SJSA1 (cell line): ENCODE data around the gene FAM72D. TPM values are rescaled to one million over a fixed set of nuclear protein-coding genes. Genes with fewer than 3 reads are reported as not detected.
"Not testable (repeated sequence)": the region's sequence is repeated elsewhere in the genome, so short reads cannot be mapped to it uniquely, and the experiment has no call there.

ENCODE experiments used
- DNase-seq, 2 experiments: peaks; one replicate each; pipeline ENCODE4 v3.0.0-alpha.2; 2015 to 2020; ENCODE audit warnings: low spot score in 2 of 2, low read depth in 1 of 2
- H3K27ac ChIP-seq: fragments of 250-450 bp; sonication (Bioruptor Pico); 2 replicates; pipeline ENCODE4 v1.5.1; 2020; ENCODE audit warnings: mild to moderate bottlenecking, moderate library complexity
- H3K27me3 ChIP-seq: fragments of 250-450 bp; sonication (Bioruptor Pico); replicated peaks from 2 replicates; pipeline ENCODE4 v1.5.1; 2020; ENCODE audit warnings: mild to moderate bottlenecking, moderate library complexity
- H3K36me3 ChIP-seq: fragments of 250-450 bp; sonication (Bioruptor Pico); 2 replicates; pipeline ENCODE4 v1.5.1; 2020; ENCODE audit warnings: mild to moderate bottlenecking
- H3K4me1 ChIP-seq: fragments of 250-450 bp; sonication (Bioruptor Pico); replicated peaks from 2 replicates; pipeline ENCODE4 v1.6.1; 2021; ENCODE audit warnings: mild to moderate bottlenecking
- H3K4me3 ChIP-seq: fragments of 250-450 bp; sonication (Bioruptor Pico); 2 replicates; pipeline ENCODE4 v1.5.1; 2020; ENCODE audit warnings: mild to moderate bottlenecking
- H3K9me3 ChIP-seq: fragments of 250-450 bp; sonication (Bioruptor Pico); replicated peaks from 2 replicates; pipeline ENCODE4 v1.5.1; 2020; ENCODE audit warnings: mild to moderate bottlenecking
- total RNA-seq: library from RNA; depleted of rRNA; stranded (reverse); fragments of >200 nt; shearing (Covaris generic); gene quantifications from 2 replicates; pipeline ENCODE4 v1.2.3, GENCODE V29; 2014

Gene FAM72D
- total RNA-seq, 1 experiment from 2014 or later, result 2.9 TPM

DNA sequence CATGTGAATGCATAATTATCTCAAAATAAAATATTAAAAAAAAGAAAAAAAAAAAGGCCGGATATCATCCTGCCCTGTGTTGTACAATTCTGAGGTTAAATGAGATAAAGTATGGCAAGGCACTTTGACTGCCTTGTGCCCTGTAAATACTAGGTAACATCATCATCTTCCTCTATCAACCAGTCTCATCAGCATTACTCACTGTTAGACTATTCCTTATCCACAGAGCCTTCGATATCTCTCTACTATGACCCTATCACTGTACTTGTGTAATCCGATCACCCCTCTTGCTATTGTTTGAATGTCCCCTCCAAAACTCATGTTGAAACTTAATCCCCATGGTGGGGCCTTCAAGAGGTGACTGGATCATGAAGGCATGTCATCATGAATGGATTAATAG is 18.9 kb upstream of the FAM72D start:
- DNase-seq, H3K27me3 ChIP-seq, H3K4me3 ChIP-seq, H3K36me3 ChIP-seq, H3K4me1 ChIP-seq, H3K27ac ChIP-seq, H3K9me3 ChIP-seq: not testable (repeated sequence)

- H3K4me1 ChIP-seq, H3K36me3 ChIP-seq, H3K4me3 ChIP-seq, H3K27me3 ChIP-seq, H3K27ac ChIP-seq, H3K9me3 ChIP-seq, DNase-seq: not testable (repeated sequence)
Observed at GRCh38 chr1:145077872-145078786, 17.6 kb upstream of the FAM72D start.

DNA sequence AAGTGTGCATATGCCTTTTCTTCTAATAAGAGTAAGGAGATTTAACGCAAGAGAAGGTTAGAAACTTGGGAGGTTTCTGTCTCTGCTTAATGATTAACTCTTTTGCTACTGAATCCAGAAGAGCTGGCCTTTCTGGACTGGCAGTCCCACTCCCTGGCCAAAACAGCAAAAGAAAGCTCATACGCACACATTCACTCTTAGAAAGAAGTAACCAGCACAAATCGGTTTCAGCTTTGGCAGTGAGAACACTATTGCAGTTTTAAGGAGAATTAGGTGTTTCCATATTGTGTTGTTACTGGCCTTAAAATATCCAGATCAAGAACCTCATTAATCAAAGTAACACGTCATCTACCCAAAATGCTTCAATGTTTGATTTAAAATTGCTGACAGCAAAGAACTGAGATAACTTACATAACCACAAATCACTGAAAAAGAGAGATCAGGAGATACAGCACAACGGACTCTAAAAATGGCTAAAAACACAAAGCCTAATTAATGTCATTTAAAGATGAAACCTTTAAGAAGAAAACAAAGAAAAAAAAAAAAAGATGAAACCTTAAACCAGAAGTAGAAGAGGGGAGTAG is 16.9 kb upstream of the FAM72D start:
- not testable (repeated sequence) for H3K27me3 ChIP-seq, H3K4me1 ChIP-seq, H3K9me3 ChIP-seq, H3K36me3 ChIP-seq, H3K4me3 ChIP-seq, DNase-seq, H3K27ac ChIP-seq

- not testable (repeated sequence) for H3K4me3 ChIP-seq, H3K27ac ChIP-seq, DNase-seq, H3K4me1 ChIP-seq, H3K36me3 ChIP-seq, H3K27me3 ChIP-seq, H3K9me3 ChIP-seq
Observed at GRCh38 chr1:145079737-145080136, 16.0 kb upstream of the FAM72D start.

GRCh38 chr1:145080193-145080592 is 15.6 kb upstream of the FAM72D start:
- H3K27me3 ChIP-seq, H3K4me3 ChIP-seq, H3K4me1 ChIP-seq, H3K36me3 ChIP-seq, DNase-seq, H3K27ac ChIP-seq, H3K9me3 ChIP-seq: not testable (repeated sequence)

GRCh38 chr1:145082483-145083255 is 13.1 kb upstream of the FAM72D start:
- H3K4me3 ChIP-seq, H3K27ac ChIP-seq, H3K27me3 ChIP-seq, DNase-seq, H3K36me3 ChIP-seq, H3K4me1 ChIP-seq, H3K9me3 ChIP-seq: not testable (repeated sequence)

- H3K27me3 ChIP-seq, H3K36me3 ChIP-seq, H3K27ac ChIP-seq, H3K9me3 ChIP-seq, H3K4me1 ChIP-seq: not testable (repeated sequence)
- peak overlapping the region; percentile 31 for H3K4me3 ChIP-seq
- peak; percentile 40 to 84 for DNase-seq
Observed at GRCh38 chr1:145093517-145094149, 2.1 kb upstream of the FAM72D start.

DNA sequence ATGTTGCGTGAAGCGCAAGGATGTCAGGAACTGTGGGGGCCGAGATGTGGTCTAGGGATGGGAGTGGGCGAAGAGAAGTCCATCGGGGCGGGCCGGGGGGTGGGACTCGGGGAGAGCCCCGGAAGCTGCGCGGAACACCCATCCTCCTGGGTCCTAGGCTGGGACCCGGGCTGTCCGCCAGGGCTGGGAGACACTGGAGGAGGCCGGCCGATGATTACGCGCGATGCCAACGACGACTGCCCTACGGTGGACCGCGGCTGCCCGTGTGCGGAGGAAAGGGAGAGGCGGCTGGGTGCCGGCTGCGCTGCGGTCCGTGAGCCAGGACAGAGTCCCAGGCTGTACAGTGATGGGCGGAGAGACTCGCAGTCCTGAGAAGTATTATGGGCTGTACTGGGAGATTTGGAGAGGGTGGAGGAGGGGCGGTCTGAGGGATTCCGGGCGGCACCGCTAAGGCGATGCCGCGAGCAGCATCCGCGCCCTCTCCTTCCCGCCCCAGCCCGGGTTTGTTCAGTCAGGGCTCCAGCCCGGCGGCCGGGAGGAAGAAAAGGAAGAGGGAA is 1.0 kb upstream of the FAM72D start:
- H3K27me3 ChIP-seq, H3K4me3 ChIP-seq, H3K4me1 ChIP-seq, H3K27ac ChIP-seq, H3K9me3 ChIP-seq, H3K36me3 ChIP-seq: not testable (repeated sequence)
- peak in 1 of 2 experiments; percentile 46 for DNase-seq

DNA sequence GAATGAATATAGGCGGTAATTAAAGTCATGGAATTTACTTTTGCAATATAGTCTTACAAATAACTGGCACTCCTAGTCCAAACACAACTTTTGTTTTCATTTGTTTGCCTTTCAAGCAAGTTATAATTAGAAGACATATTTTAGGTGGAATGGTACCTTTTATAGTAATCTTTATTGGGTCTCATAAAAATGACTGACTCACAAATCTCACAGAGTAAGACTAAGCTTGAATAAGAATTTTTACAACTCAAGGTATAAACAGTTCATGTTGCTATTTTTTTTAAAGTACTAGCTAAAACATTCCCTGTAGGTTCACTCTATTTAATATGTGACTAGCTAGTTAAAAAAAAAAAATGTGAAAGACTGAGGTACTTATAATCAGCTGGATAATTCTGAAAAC is 6.0 kb downstream of the FAM72D start:
- H3K4me1 ChIP-seq, DNase-seq, H3K27me3 ChIP-seq, H3K27ac ChIP-seq, H3K4me3 ChIP-seq, H3K9me3 ChIP-seq, H3K36me3 ChIP-seq: not testable (repeated sequence)

DNA sequence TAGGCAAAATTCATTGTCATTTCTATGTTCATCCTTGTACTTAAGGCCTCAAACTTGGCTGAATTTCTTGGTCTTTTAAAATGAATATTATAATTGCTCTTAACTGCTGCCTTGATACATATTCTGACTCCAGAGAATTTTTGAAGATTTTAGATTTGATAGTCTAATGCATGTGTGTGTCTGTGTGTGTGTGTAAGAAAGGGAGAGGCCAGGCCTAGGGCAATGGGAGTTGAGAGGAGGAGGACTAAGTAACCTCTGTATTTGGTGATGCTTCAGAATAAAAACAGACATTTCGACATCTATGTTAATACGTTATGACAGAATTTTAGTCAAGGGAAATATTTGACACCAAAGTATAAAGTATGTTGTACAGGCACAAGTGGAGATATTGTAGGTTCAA is 7.5 kb downstream of the FAM72D start:
- H3K4me1 ChIP-seq, H3K4me3 ChIP-seq, H3K9me3 ChIP-seq, DNase-seq, H3K27me3 ChIP-seq, H3K27ac ChIP-seq, H3K36me3 ChIP-seq: not testable (repeated sequence)

- not testable (repeated sequence) for H3K27me3 ChIP-seq, DNase-seq, H3K36me3 ChIP-seq, H3K4me3 ChIP-seq, H3K4me1 ChIP-seq, H3K27ac ChIP-seq, H3K9me3 ChIP-seq
Observed at GRCh38 chr1:145111674-145112073, 15.9 kb downstream of the FAM72D start.

- not testable (repeated sequence) for H3K36me3 ChIP-seq, H3K27ac ChIP-seq, H3K4me1 ChIP-seq, DNase-seq, H3K27me3 ChIP-seq, H3K9me3 ChIP-seq, H3K4me3 ChIP-seq
Observed at GRCh38 chr1:145112703-145113102, 16.9 kb downstream of the FAM72D start.

DNA sequence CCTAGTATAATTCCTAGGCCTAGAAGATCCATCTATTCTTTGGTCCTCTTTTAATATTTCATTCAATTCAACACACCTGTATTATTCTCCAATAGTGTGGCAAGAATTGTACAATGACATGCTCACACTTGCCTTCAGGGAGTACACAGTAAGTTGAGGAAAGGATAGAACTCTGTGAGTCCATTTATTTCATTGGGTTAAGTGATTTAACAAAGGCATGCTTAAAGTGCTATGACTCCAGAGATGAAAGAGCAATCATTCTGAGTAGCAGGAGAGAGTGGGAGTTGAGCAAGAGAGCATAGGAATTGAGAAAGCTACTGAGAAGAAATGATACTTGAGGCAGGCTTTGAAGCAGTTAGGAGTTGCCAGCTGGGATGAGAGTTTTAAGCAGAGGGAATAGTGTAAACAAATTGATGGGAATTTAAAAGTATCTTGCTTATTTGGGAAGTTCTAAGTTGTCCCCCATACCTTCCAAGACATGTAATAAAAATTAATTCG is 18.8 kb downstream of the FAM72D start:
- DNase-seq, H3K4me1 ChIP-seq, H3K4me3 ChIP-seq, H3K36me3 ChIP-seq, H3K27ac ChIP-seq, H3K27me3 ChIP-seq, H3K9me3 ChIP-seq: not testable (repeated sequence)
